ENCODE measurements around the gene PINLYP.

Gene PINLYP

GRCh38 chr19:43619262-43620060 is 43.9 kb downstream of the PINLYP start, which contains the start of gene ZNF428:
TSS of gene ZNF428 (minus strand) at chr19:43619629. CDS start at chr19:43614304, 5,325 bp downstream.
- peaks cover 35% of the 10 kb centered on the region for H3K4me1 ChIP-seq (ENCODE audit: insufficient read depth, low read length, poor library complexity, severe bottlenecking)
- H4K20me1 ChIP-seq (ENCODE audit: insufficient read depth, low read length, poor library complexity, severe bottlenecking), result peaks cover 36% of the 10 kb centered on the region
- peak within 1 kb of the TSS; percentile 95 for H3K9ac ChIP-seq (ENCODE audit: low read depth, low read length, poor library complexity, severe bottlenecking)
- H3K36me3 ChIP-seq (ENCODE audit: insufficient read depth, low read length), result no peaks in the 10 kb centered on the region
- no peaks in the 10 kb centered on the region for H3K27me3 ChIP-seq (ENCODE audit: insufficient read depth, low read length, poor library complexity, severe bottlenecking)
- no peaks in the 10 kb centered on the region for H3K9me2 ChIP-seq (replicated peaks; ENCODE audit: low read depth, low read length)
- H3K4me2 ChIP-seq (ENCODE audit: low read depth, low read length, poor library complexity, severe bottlenecking), result peak within 1 kb of the TSS; percentile 97
- peaks cover 60% of the 10 kb centered on the region for H3K79me2 ChIP-seq (ENCODE audit: insufficient read depth, low read length)
- H3F3A ChIP-seq (ENCODE audit: low read depth), result no peaks in the 10 kb centered on the region; the same call in 1 of the 2 replicates
- TF ChIP-seq EZH2phosphoT487 (IDR thresholded peaks at IDR 0.05; ENCODE audit: borderline replicate concordance) (no peak), CTCF (conservative IDR thresholded peaks at IDR 0.05; ENCODE audit: low read length) (no peak)
- H3K4me3 ChIP-seq (ENCODE audit: low read length, poor library complexity, severe bottlenecking), result peak within 1 kb of the TSS; percentile 83
- no peaks in the 10 kb centered on the region for H3K9me3 ChIP-seq (ENCODE audit: insufficient read depth, low read depth, low read length)
- H2AFZ ChIP-seq (ENCODE audit: low read length), result peak within 1 kb of the TSS; percentile 95

DNA sequence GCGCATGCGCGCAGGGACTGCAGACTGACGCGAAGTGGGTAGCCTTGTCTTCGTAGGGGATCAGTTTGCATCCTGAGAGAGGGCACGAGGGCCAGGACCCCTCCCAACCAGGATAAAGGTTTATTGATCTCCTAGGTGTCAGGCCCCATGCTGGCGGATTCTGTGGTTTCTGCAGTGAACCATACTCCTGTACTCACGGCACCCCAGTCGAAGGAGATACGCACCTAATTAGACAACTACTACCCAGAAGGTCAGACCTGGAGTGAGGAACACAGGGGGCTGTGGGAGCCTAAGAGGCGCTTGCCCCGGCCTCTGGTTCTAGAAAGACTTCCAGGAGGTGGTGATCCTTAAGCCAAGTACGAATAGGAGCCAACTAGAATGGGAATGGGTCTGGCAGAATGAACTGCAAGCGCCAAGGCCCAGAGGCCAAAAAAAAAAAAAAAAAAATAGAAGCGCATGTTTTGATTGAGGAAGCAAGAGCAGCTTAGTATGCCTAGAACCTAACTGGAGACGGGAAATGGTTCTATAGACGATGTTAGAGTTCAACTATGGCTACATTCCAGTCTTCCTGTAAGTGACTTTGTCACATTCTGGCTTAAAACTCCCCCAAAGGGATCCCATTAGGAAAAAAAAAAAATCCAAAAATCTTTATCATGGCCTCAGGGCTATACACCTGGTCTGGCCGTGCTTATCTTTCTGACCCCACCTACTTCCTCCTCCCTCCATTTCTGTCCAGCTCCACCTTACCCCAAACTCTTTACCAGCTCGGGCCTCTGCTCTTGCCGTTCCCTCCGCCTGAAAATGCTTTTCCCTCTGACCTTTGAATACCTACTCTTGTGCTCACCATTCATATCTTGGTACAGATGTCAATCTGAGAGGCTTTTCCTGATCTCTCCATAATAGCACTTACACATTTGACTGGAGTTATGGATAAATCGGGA is 44.7 kb downstream of the PINLYP start:
- peaks cover 51% of the 10 kb centered on the region for H3K79me2 ChIP-seq (ENCODE audit: insufficient read depth, low read length)
- peaks cover 30% of the 10 kb centered on the region for H4K20me1 ChIP-seq (ENCODE audit: insufficient read depth, low read length, poor library complexity, severe bottlenecking)
- H3K9ac ChIP-seq (ENCODE audit: low read depth, low read length, poor library complexity, severe bottlenecking), result peak overlapping the region; percentile 95
- TF ChIP-seq EZH2phosphoT487 (IDR thresholded peaks at IDR 0.05; ENCODE audit: borderline replicate concordance) (no peak), CTCF (conservative IDR thresholded peaks at IDR 0.05; ENCODE audit: low read length) (no peak)
- peak overlapping the region; percentile 83 for H3K4me3 ChIP-seq (ENCODE audit: low read length, poor library complexity, severe bottlenecking)
- H3K4me1 ChIP-seq (ENCODE audit: insufficient read depth, low read length, poor library complexity, severe bottlenecking), result peaks cover 32% of the 10 kb centered on the region
- H2AFZ ChIP-seq (ENCODE audit: low read length), result peak overlapping the region; percentile 95
- H3K4me2 ChIP-seq (ENCODE audit: low read depth, low read length, poor library complexity, severe bottlenecking), result peak overlapping the region; percentile 97
- H3K36me3 ChIP-seq (ENCODE audit: insufficient read depth, low read length), result no peaks in the 10 kb centered on the region
- no peaks in the 10 kb centered on the region for H3K27me3 ChIP-seq (ENCODE audit: insufficient read depth, low read length, poor library complexity, severe bottlenecking)
- H3F3A ChIP-seq (ENCODE audit: low read depth), result no peaks in the 10 kb centered on the region; the same call in 1 of the 2 replicates
- no peaks in the 10 kb centered on the region for H3K9me2 ChIP-seq (replicated peaks; ENCODE audit: low read depth, low read length)
- H3K9me3 ChIP-seq (ENCODE audit: insufficient read depth, low read depth, low read length), result no peaks in the 10 kb centered on the region

GRCh38 chr19:43622070-43622469 is 46.5 kb downstream of the PINLYP start:
- peaks cover 14% of the 10 kb centered on the region for H4K20me1 ChIP-seq (ENCODE audit: insufficient read depth, low read length, poor library complexity, severe bottlenecking)
- peaks cover 24% of the 10 kb centered on the region for H3K4me1 ChIP-seq (ENCODE audit: insufficient read depth, low read length, poor library complexity, severe bottlenecking)
- H3K27me3 ChIP-seq (ENCODE audit: insufficient read depth, low read length, poor library complexity, severe bottlenecking), result no peaks in the 10 kb centered on the region
- no peak overlapping the region for H2AFZ ChIP-seq (ENCODE audit: low read length)
- H3K4me3 ChIP-seq (ENCODE audit: low read length, poor library complexity, severe bottlenecking), result no peak overlapping the region
- TF ChIP-seq EZH2phosphoT487 (IDR thresholded peaks at IDR 0.05; ENCODE audit: borderline replicate concordance), result no peak
- no peak for TF ChIP-seq CTCF (conservative IDR thresholded peaks at IDR 0.05; ENCODE audit: low read length)
- H3K36me3 ChIP-seq (ENCODE audit: insufficient read depth, low read length), result no peaks in the 10 kb centered on the region
- H3K9me2 ChIP-seq (replicated peaks; ENCODE audit: low read depth, low read length), result no peaks in the 10 kb centered on the region
- no peak overlapping the region for H3K4me2 ChIP-seq (ENCODE audit: low read depth, low read length, poor library complexity, severe bottlenecking)
- H3K79me2 ChIP-seq (ENCODE audit: insufficient read depth, low read length), result peaks cover 34% of the 10 kb centered on the region
- H3K9ac ChIP-seq (ENCODE audit: low read depth, low read length, poor library complexity, severe bottlenecking), result no peak overlapping the region
- no peaks in the 10 kb centered on the region; the same call in 1 of the 2 replicates for H3F3A ChIP-seq (ENCODE audit: low read depth)
- no peaks in the 10 kb centered on the region for H3K9me3 ChIP-seq (ENCODE audit: insufficient read depth, low read depth, low read length)
